C4-2B (cell line): Measurements from ENCODE around the gene TMEM25.

Experiments used
- H3K27ac ChIP-seq: fragments of 450-650 bp; 2 replicates; pipeline ENCODE4 v1.5.1; 2017
- ZFX ChIP-seq: fragments of 450-650 bp; IDR thresholded peaks from 2 replicates; pipeline ENCODE4 v1.6.1; 2017
- TF ChIP-seq, protein P1 (sequence below): fragments of 450-650 bp; conservative IDR thresholded peaks from 2 replicates; pipeline ENCODE4 v1.5.1; 2017; ENCODE audit warnings: mild to moderate bottlenecking

TMEM25 gene

DNA sequence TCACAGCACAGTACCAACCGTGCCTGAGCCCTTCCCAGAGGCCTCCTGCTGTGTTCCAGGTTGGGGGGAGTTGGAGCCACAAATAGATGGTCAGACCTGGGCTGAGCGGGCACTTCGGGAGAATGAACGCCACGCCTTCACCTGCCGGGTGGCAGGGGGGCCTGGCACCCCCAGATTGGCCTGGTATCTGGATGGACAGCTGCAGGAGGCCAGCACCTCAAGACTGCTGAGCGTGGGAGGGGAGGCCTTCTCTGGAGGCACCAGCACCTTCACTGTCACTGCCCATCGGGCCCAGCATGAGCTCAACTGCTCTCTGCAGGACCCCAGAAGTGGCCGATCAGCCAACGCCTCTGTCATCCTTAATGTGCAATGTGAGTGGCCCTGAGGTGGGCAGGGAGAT lies 1.1 kb downstream of the TMEM25 start:
- TF ChIP-seq, protein P1, sequence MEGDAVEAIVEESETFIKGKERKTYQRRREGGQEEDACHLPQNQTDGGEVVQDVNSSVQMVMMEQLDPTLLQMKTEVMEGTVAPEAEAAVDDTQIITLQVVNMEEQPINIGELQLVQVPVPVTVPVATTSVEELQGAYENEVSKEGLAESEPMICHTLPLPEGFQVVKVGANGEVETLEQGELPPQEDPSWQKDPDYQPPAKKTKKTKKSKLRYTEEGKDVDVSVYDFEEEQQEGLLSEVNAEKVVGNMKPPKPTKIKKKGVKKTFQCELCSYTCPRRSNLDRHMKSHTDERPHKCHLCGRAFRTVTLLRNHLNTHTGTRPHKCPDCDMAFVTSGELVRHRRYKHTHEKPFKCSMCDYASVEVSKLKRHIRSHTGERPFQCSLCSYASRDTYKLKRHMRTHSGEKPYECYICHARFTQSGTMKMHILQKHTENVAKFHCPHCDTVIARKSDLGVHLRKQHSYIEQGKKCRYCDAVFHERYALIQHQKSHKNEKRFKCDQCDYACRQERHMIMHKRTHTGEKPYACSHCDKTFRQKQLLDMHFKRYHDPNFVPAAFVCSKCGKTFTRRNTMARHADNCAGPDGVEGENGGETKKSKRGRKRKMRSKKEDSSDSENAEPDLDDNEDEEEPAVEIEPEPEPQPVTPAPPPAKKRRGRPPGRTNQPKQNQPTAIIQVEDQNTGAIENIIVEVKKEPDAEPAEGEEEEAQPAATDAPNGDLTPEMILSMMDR: no peak
- TF ChIP-seq ZFX: no peak
- peak overlapping the region; percentile 74 for H3K27ac ChIP-seq

DNA sequence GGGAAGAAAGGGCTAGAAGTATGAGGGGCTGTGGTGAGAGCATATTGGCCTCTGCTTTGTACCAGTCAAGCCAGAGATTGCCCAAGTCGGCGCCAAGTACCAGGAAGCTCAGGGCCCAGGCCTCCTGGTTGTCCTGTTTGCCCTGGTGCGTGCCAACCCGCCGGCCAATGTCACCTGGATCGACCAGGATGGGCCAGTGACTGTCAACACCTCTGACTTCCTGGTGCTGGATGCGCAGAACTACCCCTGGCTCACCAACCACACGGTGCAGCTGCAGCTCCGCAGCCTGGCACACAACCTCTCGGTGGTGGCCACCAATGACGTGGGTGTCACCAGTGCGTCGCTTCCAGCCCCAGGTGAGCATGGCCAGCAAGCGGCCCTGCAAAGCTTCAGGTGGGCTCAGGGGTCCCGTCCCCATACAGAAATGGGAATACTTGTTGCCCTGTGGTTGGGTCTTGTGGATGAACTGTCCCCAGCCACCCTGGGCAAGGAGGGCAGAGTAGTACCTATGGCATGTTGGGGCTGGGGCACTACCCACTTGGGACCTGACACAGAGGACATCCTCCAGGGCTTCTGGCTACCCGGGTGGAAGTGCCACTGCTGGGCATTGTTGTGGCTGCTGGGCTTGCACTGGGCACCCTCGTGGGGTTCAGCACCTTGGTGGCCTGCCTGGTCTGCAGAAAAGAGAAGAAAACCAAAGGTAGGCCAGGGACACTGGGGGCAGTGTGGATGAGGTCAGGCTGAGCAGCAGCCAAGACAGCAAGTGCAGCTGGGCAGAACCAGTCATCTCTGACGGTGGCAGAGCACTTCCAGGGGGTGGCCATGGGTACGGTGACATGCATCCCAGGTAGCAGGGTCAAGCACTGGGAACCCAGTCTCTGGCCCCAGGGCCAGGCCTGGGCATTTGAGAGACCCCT lies 2.1 kb downstream of the TMEM25 start:
- TF ChIP-seq, protein P1: no peak
- TF ChIP-seq ZFX: no peak
- no peak overlapping the region for H3K27ac ChIP-seq

DNA sequence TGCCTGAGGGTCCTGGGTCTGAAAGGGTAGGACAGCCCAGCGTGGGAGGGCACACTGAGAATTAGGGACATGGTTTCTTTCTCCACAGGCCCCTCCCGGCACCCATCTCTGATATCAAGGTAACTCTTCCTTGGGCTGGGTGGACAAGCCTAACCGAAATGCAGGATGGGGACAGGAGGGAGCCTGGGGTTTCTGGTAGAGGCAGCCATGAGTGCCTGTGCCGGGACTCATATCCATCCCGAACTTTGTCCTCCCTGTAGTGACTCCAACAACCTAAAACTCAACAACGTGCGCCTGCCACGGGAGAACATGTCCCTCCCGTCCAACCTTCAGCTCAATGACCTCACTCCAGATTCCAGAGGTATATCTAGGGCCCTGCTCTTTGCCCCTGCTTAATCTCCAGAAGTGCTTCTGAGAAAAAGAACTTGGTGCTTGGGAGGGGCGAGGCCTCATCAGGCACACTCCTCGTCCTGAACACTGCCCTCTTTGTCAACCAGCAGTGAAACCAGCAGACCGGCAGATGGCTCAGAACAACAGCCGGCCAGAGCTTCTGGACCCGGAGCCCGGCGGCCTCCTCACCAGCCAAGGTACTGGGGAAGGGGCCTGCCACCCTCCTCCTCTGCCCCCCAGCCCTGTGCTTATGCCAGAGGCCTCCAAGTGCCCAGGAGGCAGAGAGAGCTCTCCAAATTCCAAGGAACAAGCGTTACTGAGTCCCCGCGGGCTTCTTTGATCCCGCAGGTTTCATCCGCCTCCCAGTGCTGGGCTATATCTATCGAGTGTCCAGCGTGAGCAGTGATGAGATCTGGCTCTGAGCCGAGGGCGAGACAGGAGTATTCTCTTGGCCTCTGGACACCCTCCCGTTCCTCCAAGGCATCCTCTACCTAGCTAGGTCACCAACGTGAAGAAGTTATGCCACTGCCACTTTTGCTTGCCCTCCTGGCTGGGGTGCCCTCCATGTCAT lies 3.1 kb downstream of the TMEM25 start:
- H3K27ac ChIP-seq: no peak overlapping the region
- TF ChIP-seq ZFX: no peak
- TF ChIP-seq, protein P1: no peak

DNA sequence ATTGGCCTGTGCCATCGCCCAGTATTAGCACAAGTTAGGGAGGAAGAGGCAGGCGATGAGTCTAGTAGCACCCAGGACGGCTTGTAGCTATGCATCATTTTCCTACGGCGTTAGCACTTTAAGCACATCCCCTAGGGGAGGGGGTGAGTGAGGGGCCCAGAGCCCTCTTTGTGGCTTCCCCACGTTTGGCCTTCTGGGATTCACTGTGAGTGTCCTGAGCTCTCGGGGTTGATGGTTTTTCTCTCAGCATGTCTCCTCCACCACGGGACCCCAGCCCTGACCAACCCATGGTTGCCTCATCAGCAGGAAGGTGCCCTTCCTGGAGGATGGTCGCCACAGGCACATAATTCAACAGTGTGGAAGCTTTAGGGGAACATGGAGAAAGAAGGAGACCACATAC lies 4.3 kb downstream of the TMEM25 start:
- no peak for TF ChIP-seq ZFX
- TF ChIP-seq, protein P1: no peak
- H3K27ac ChIP-seq: no peak overlapping the region

DNA sequence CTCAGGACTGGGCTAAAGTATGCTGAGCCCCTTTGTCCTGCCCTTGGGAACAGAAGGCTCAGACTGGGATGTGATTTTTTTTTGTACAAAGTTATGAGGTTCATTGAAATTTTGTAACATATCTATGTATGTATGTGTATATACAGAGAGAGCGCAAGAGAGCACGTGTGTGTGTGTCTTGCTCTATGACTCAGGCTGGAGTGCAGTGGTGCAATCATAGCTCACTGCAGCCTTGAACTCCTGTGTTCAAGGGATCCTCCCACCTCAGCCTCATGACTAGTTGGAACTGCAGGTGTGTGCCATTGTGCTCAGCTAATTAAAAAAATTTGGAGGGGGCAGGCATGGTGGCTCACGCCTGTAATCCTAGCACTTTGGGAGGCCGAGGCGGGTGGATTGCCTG lies 5.7 kb downstream of the TMEM25 start:
- TF ChIP-seq ZFX: no peak
- TF ChIP-seq, protein P1: no peak
- no peak overlapping the region for H3K27ac ChIP-seq

DNA sequence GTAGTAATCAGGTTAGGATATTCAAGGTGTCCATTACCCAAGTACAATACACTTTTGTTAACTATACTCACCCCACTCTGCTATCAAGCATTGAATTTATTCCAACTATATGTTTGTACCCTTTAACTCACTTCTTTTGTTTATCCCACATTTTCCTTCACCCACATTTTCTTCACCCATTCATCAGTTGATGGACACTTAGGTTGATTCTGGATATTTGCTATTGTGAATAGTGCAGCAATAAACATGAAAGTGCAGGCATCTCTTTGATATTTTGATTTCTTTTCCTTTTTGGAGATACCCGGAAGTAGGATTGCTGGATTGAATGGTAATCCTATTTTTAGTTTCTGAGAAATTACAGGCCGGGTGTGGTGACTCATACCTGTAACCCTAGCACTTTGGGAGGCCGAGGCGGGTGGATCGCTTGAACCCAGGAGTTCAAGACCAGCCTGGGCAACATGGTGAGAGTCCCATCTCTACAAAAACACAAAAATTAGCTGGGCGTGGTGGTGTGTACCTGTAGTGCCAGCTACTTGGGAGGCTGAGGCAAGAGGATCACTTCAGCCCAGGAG lies 6.5 kb downstream of the TMEM25 start:
- H3K27ac ChIP-seq: no peak overlapping the region
- no peak for TF ChIP-seq ZFX
- TF ChIP-seq, protein P1: no peak
